CD4-positive, alpha-beta T cell treated with Interleukin-21 for 1 hour (primary cell): ENCODE measurements around the gene CTIF.

ENCODE experiments used
- DNase-seq: peaks from one replicate; pipeline ENCODE4 v3.0.0-alpha.2; 2020

Gene CTIF

DNA sequence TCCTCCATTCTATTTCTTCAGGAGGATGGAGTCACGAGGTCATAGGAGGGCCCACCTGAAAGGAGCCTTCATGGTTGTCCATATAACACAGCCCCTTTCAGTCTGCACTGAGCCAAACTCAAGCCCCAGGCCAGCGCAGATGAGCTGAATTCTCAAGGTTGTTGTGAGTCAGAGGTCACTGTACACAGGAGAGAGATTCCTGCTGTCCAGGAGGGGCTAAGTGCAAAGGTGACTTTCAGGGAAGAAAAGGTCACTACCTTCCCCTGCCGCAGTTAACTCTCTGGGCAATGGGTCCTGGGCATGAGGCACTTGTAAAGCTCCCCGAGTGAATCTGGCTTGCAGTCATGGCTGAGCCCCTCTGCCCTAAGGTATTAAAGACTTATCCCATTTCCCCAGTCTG is 150.7 kb downstream of the CTIF start:
- DNase-seq, result no peak

DNA sequence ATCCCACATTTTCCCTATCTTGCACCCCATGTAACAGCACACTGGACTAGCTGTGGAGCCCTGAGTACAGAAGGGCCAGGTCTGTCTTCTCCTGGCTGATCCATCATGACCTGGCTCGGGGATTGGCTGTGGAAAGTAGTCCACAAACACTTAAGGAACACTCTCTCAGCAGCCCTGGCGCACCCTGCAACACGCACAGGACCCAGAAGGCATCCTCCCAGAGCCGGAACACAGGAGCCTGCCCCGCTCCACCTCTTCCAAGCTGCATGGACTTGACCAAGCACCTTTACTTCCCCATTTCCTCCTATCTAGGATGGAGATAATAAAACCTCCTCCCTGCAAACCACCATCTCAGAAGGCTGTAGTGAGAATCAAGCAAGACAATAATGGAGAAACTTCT is 151.7 kb downstream of the CTIF start:
- DNase-seq, result no peak

GRCh38 chr18:48693006-48693405 is 154.2 kb downstream of the CTIF start:
- no peak for DNase-seq

GRCh38 chr18:48693625-48694262 is 154.9 kb downstream of the CTIF start:
- DNase-seq, result no peak

GRCh38 chr18:48694295-48694694 is 155.5 kb downstream of the CTIF start:
- DNase-seq, result no peak

- DNase-seq, result no peak
Observed at GRCh38 chr18:48695671-48696070, 156.8 kb downstream of the CTIF start.

DNA sequence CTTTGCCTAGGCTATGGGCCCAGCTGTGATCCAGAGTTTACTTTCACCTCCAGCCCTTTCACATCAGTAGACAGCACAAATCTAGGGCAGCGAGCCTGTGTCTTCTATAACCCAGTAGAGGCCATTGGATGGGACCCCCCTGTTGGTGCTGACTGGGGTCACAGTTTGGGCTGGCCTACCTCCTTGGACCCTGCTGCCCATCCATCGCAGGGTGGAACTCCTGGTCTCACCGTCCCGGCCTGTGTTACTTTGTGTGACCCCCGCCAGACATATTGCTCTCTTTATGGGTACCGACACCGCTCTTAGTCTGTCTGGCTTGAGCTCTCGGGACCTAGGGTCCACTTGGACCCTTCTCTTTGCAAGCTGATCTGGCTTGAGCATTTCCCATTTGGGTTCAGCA is 157.4 kb downstream of the CTIF start:
- no peak for DNase-seq

DNA sequence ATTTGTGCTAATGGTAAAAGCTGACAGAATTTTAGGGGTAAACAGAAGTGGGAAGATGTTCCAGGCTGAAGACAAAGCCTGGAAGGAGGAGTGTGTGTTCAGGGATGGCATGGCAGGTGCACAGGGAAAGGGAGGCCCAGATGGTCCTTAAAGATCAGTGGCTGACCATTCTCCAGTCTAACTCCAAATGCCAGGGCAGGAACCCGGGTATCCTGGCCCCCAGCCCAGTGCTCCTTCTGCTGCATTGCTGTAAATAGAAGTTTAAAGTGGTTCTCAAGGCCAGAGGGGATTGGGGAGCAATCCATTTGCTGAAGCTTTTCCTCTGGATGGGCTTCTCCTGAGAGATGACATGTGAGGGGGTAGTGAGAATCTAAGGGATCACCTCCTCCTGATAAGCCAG is 158.6 kb downstream of the CTIF start:
- DNase-seq, result no peak

GRCh38 chr18:48698707-48699106 is 159.9 kb downstream of the CTIF start:
- no peak for DNase-seq

- DNase-seq, result no peak
Observed at GRCh38 chr18:48699761-48700160, 160.9 kb downstream of the CTIF start.

DNA sequence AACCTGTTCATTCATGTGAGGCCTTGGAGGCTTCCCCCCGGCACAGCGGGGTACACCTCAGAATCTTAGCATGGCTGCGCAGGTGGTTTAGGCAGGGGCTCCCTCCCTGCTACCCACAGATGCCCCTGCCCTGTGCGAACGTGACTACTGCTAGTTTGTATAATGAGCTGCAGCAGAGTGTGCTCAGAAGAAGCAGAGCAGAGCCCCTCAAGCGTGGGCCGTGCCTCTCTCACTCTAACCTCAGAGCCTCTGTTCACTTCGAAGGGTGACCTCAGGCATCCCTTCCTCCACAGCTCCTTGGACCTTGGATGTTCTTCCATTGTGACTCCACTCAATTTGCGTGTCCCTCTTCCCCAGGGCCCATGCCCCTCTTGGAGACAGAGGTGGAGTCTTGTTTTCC is 161.6 kb downstream of the CTIF start:
- no peak for DNase-seq

GRCh38 chr18:48702346-48703027 is 163.7 kb downstream of the CTIF start:
- no peak for DNase-seq

DNA sequence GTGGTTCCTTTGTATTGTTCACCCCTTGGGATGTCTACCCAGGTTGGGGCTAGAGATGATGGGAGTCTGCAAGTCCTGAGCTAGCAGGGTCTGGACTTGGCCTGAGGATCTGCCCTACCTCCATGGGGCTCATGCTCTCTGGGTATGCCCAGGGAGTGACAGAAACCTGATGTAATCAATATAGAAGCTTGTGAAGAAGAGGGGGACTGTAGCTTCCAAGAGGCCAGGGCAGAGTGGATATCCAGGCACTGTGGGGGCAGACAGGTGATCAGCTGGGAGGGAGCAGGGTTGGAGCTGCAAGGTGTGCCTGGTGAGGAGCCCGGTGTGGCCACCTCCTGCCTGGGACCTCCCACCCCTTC is 164.2 kb downstream of the CTIF start:
- DNase-seq, result no peak

- no peak for DNase-seq
Observed at GRCh38 chr18:48703418-48703817, 164.6 kb downstream of the CTIF start.

DNA sequence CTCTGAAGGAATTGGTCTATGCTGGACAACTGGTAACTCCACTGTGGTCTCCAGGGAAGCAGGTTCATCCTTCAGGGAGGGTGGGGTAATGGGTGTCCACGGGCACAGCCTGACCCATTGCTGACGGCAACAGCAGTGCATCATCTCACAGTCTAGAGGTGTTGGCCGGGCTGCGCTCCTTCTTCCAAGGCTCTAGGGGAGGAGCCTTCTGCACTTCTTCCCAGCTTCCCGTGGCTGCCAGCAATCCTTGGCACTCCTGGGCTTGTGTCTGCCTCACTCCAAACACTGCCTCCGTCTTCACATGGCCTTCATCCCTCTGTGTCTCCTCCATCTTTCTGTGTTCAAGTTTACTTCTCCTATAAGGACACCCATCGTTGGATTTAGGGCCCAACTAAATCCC is 166.2 kb downstream of the CTIF start:
- no peak for DNase-seq

GRCh38 chr18:48705531-48705930 is 166.7 kb downstream of the CTIF start:
- DNase-seq, result no peak

GRCh38 chr18:48706731-48707130 is 167.9 kb downstream of the CTIF start:
- DNase-seq, result no peak

GRCh38 chr18:48707636-48708296 is 168.9 kb downstream of the CTIF start:
- DNase-seq, result no peak

DNA sequence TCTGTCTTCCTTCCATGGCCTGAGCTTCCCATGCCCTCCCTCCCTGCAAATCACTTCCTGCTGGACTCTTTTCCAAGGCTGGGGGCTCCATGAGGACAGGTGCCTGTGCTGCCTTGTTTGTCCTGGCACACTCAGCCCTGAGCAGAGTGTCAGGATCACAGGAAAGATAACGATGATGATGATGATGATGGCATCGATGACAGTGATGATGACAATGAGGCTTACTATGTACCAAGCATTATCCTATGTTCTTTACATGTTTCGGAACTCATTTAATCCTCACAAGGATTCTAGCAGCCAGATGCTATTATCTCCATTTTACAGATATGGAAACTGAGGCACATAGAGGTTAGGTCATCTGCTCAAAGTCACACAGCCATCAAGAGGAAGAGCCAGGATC is 170.0 kb downstream of the CTIF start:
- DNase-seq, result no peak

DNA sequence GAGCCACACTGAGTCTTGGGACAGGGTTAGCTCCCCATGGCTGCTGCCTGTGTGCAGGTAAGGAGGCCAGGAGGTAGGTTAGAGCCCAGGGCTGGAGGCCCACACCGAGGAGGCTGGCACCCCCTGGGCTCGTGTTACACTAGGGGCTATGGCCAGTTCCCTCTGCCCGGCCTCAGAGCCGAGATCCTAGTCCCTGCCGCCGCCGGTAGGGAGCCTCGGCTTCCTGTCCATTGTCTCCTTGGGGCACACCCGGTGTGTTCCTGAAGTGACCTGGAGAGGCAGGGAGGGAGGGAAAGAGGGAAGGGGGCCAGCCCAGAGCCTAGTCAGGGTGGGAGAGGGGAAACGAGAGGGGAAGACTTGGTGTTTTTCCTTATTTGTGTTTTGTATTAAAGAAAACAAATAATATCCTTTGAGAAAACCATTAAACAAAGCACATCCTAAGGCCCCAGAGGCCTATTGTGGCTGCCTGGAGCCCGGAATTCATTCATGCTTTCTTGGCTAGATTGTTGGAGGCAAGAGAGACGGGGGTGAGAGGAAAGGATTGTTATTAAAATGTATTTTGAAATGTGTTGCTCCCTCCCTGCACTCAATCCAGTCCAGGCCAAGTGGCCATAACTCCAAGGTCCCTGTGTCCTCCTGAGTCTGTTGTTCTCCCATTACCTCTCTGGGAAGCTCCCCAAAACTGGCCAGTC is 170.7 kb downstream of the CTIF start:
- no peak for DNase-seq

DNA sequence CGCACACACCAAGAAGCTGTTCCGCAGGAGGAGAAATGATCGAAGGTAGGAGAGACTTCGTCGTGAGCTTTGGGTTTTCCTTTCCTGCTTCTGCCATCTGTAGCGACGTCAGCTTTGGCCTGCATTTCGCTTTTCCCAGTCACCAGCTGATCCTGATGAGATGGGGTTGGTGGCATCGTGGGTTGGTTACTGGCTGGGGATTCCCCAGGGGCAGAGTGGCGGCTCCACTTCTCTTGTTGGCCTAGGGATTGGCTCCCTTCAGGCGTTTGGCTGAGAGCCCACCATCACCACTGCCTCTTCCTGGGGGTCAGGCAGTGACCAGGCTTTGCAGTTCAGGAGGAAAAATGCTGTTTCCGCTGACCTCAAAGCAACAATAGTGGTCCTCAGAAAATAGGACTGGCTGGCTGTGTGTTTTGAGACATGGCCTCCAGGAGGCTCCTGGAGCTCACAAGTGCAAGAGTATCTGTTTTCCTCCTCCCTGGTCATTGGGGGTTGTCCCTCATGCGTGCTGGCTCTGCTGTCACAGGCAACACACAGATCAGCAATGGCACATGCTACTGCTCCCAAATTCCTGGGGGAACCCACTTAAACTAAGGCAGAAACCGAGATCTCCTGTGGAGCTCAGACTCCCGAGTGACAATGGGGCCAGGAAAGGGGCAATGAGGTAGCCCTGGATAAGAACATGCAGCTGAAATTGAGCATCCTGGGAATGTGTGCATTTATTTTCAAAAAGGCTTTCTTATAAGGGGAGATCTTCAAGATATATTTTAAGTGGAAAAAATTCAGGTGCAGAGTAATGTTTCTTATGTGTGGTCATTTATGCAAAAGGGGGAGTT is 173.0 kb downstream of the CTIF start:
- DNase-seq, result peak; percentile 23

GRCh38 chr18:48713309-48713708 is 174.5 kb downstream of the CTIF start:
- no peak for DNase-seq

DNA sequence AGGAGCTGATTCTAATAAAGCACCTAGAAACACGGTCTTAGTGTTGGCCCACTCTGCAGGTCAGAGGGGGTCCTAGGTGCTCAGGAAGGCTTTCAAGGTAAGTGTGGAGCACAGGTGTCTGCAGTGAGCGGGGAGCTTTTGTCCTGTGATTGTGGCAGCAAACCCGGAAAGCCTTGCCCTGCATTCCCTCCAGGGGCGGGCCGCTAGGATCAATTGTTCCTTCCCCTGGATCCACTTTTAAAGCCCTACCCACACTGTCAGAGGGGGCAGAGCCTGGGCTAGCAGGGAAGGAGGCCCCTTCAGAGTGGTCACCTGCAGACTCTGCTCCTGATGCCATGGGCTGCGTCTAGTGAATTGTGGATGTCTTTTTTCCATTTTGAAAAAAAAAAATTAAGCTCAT is 176.0 kb downstream of the CTIF start:
- no peak for DNase-seq
